Neural crest cell (in vitro differentiated cells): ENCODE results near the gene E2F1. TPM values are rescaled to one million over a fixed set of nuclear protein-coding genes. Genes with fewer than 3 reads are reported as not detected.

ENCODE experiments used
- DNase-seq: peaks from one replicate; pipeline ENCODE4 v3.0.0; 2021; ENCODE audit warnings: low read depth, mixed read lengths, low spot score
- H3K27ac Mint-ChIP-seq: one replicate; pipeline ENCODE4 v1.8.0; 2021; ENCODE audit warnings: mild to moderate bottlenecking, mixed read lengths; ENCODE audit not compliant: unreplicated experiment
- H3K27me3 Mint-ChIP-seq: 2 replicates; pipeline ENCODE4 v1.8.0; 2021; ENCODE audit warnings: low read depth, mild to moderate bottlenecking, mixed read lengths
- H3K36me3 Mint-ChIP-seq: 2 replicates; pipeline ENCODE4 v1.8.0; 2021; ENCODE audit warnings: low read depth, mild to moderate bottlenecking, mixed read lengths
- H3K4me1 Mint-ChIP-seq: 2 replicates; pipeline ENCODE4 v1.8.0; 2021; ENCODE audit warnings: mixed read lengths
- H3K4me3 Mint-ChIP-seq: one replicate; pipeline ENCODE4 v1.8.0; 2021; ENCODE audit warnings: mild to moderate bottlenecking, mixed read lengths
- H3K9me3 Mint-ChIP-seq: 2 replicates; pipeline ENCODE4 v1.8.0; 2021; ENCODE audit warnings: mixed read lengths
- CTCF ChIP-seq: fragments of 200-600 bp; sonication (generic); conservative IDR thresholded peaks from 2 replicates; pipeline ENCODE4 v1.5.0; 2021; ENCODE audit warnings: antibody characterized with exemption, mild to moderate bottlenecking
- total RNA-seq: library from RNA; stranded (reverse); gene quantifications from 2 replicates; pipeline ENCODE4 v1.2.1, GENCODE V29; 2021

E2F1 gene
- total RNA-seq, 1 donor from 2014 or later: 94.9 TPM

GRCh38 chr20:33676652-33677645 is 9.2 kb downstream of the E2F1 start:
- no peak for DNase-seq
- Mint-ChIP-seq H3K27ac (no peak overlapping the region), H3K36me3 (peaks cover 7% of the 10 kb centered on the region), H3K4me1 (peaks cover 53% of the 10 kb centered on the region), H3K4me3 (peak overlapping the region; percentile 83), H3K9me3 (no peaks in the 10 kb centered on the region), H3K27me3 (peaks cover 10% of the 10 kb centered on the region)
- no peak for TF ChIP-seq CTCF

- no peak for DNase-seq
- peaks cover 10% of the 10 kb centered on the region for H3K27me3 Mint-ChIP-seq
- peaks cover 7% of the 10 kb centered on the region for H3K36me3 Mint-ChIP-seq
- no peaks in the 10 kb centered on the region for H3K9me3 Mint-ChIP-seq
- no peak overlapping the region for H3K27ac Mint-ChIP-seq
- peak overlapping the region; percentile 83 for H3K4me3 Mint-ChIP-seq
- TF ChIP-seq CTCF: no peak
- H3K4me1 Mint-ChIP-seq: peaks cover 50% of the 10 kb centered on the region
These were observed 10.1 kb downstream of the E2F1 start for GRCh38 chr20:33676121-33676520.

GRCh38 chr20:33675136-33675959 is 10.8 kb downstream of the E2F1 start:
- TF ChIP-seq CTCF: no peak
- no peaks in the 10 kb centered on the region for H3K9me3 Mint-ChIP-seq
- peaks cover 7% of the 10 kb centered on the region for H3K36me3 Mint-ChIP-seq
- peak overlapping the region; percentile 83 for H3K4me3 Mint-ChIP-seq
- H3K27ac Mint-ChIP-seq: peak overlapping the region; percentile 47
- peaks cover 10% of the 10 kb centered on the region for H3K27me3 Mint-ChIP-seq
- peaks cover 51% of the 10 kb centered on the region for H3K4me1 Mint-ChIP-seq
- DNase-seq: no peak

- peak within 1 kb of the TSS; percentile 90 for H3K4me3 Mint-ChIP-seq
- TF ChIP-seq CTCF: no peak
- H3K9me3 Mint-ChIP-seq: no peaks in the 10 kb centered on the region
- peaks cover 15% of the 10 kb centered on the region for H3K27me3 Mint-ChIP-seq
- H3K4me1 Mint-ChIP-seq: peaks cover 56% of the 10 kb centered on the region
- peak; percentile 81 for DNase-seq
- peaks cover 9% of the 10 kb centered on the region for H3K36me3 Mint-ChIP-seq
- H3K27ac Mint-ChIP-seq: peak within 1 kb of the TSS; percentile 95
These were observed 11.7 kb downstream of the E2F1 start, which contains the start of gene NECAB3 for GRCh38 chr20:33674294-33675135. NECAB3 (minus strand) TSS chr20:33674428; CDS start chr20:33674352, 76 bp downstream.
